Measurements from ENCODE around the gene C10orf67. TPM values are rescaled to one million over a fixed set of nuclear protein-coding genes. Genes with fewer than 3 reads are reported as not detected.

The C10orf67 gene
- total and polyA plus RNA-seq, 2 of the 8 experiments (the other 6 are each of a cell fraction or from before 2014, with no cell fraction given): 0.05 to 0.11 TPM

DNA sequence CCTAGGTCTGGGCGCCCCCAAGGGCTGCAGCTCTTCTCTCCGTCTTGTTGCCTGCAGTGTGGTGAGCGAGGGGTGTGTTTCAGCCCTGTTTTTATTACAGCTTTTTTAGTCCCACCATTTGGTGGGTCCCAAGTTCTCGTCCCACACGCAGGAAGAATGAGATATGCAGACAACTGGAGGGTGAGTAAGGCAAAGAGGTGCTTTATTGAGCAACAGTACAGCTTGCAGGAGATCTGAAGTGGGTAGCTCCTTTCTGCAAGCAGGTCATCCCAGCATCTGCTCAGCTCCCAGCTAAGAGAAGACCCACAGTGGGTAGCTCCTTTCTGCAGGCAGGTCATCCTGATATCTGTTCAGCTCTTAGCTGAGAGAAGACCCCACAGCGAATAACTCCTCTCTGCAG lies 28.2 kb downstream of the C10orf67 start:
- POLR2A ChIA-PET (ENCODE audit: partially characterized antibody): interaction anchor here (0.6 kb wide), 1 partner anchor 138 kb away, joined by 3 read pairs; no protein-coding TSS in a partner anchor
- Histone ChIP-seq H3K4me3 (ENCODE audit: extremely low read depth in 1 of 4, insufficient read depth in 2 of 4, low read depth in 3 of 4, low read length in 4 of 4) (no peak overlapping the region), H2BK15ac (ENCODE audit: low read length) (no peak overlapping the region), H2BK120ac (replicated peaks; ENCODE audit: low read depth, low read length) (no peak overlapping the region), H3K23ac (ENCODE audit: insufficient read length) (no peak overlapping the region), H3K4ac (replicated peaks; ENCODE audit: insufficient read length, low read depth, low read length) (no peak overlapping the region), H2BK20ac (ENCODE audit: low read length) (no peak overlapping the region), H4K20me1 (replicated peaks in 1 of 2; ENCODE audit: control insufficient read depth in 1 of 2, insufficient read depth in 2 of 2, low read length in 2 of 2) (no peaks in the 10 kb centered on the region), H3K4me2 (ENCODE audit: insufficient read depth in 1 of 2, low read depth in 2 of 2, low read length in 2 of 2) (no peak overlapping the region), H3K18ac (ENCODE audit: extremely low read depth, low read length) (no peak overlapping the region), H4K5ac (ENCODE audit: insufficient read length, low read depth, low read length) (no peak overlapping the region), H3K27me3 (replicated peaks in 1 of 4; ENCODE audit: control insufficient read depth in 3 of 4, extremely low read depth in 1 of 4, insufficient read depth in 3 of 4, low read length in 3 of 4) (no peaks in the 10 kb centered on the region), H3K14ac (ENCODE audit: insufficient read length) (no peak overlapping the region), H4K8ac (ENCODE audit: extremely low read depth, insufficient read depth, low read length) (no peak overlapping the region), H3K27ac (ENCODE audit: low read depth, low read length) (no peak overlapping the region), H2AFZ (ENCODE audit: low read length) (peak overlapping the region; percentile 81), H3K4me1 (replicated peaks in 1 of 4; ENCODE audit: control insufficient read depth in 3 of 4, insufficient read depth in 4 of 4, low read length in 3 of 4) (no peaks in the 10 kb centered on the region), H2AK5ac (ENCODE audit: low read depth, low read length) (no peak overlapping the region), H3K79me2 (ENCODE audit: control insufficient read depth in 1 of 2, insufficient read depth in 2 of 2, low read length in 2 of 2) (no peaks in the 10 kb centered on the region), H3K56ac (replicated peaks; ENCODE audit: insufficient read length, low read depth, low read length) (no peak overlapping the region), H3K79me1 (ENCODE audit: low read depth, low read length) (no peaks in the 10 kb centered on the region), H3K9ac (replicated peaks in 1 of 4; ENCODE audit: extremely low read depth in 1 of 4, low read depth in 3 of 4, low read length in 3 of 4) (no peak overlapping the region), H4K91ac (replicated peaks; ENCODE audit: insufficient read length, low read length) (no peak overlapping the region), H2BK5ac (ENCODE audit: low read depth, low read length) (no peak overlapping the region), H3K9me3 (ENCODE audit: insufficient read depth in 2 of 2, low read depth in 1 of 2, low read length in 1 of 2) (no peaks in the 10 kb centered on the region), H3K23me2 (ENCODE audit: low read depth, low read length) (no peaks in the 10 kb centered on the region), H3K36me3 (ENCODE audit: control insufficient read depth in 2 of 4, insufficient read depth in 4 of 4, low read length in 3 of 4) (no peaks in the 10 kb centered on the region), H2BK12ac (ENCODE audit: low read depth, low read length) (no peak overlapping the region)
- FAIRE-seq (no peak), DNase-seq (ENCODE audit: low read depth in 1 of 2, low spot score in 2 of 2) (no peak)
- CTCF ChIA-PET (ENCODE audit: partially characterized antibody): interaction anchor here (0.6 to 8.0 kb wide), 24 partner anchors 8 to 1497 kb away, joined by 3 to 61 read pairs (median 6); no protein-coding TSS in a partner anchor
- TF ChIP-seq RNF2 (IDR thresholded peaks at IDR 0.05; ENCODE audit: borderline replicate concordance, low read depth, low read length, missing control alignments, poor library complexity, severe bottlenecking) (no peak), GTF2F1 (IDR thresholded peaks at IDR 0.05; ENCODE audit: borderline replicate concordance, low read depth, low read length) (no peak)
- WGBS, 2 experiments (ENCODE audit: extremely low coverage in 1 of 2, insufficient coverage in 1 of 2, insufficient read length in 1 of 2, insufficient replicate concordance in 2 of 2, low coverage in 1 of 2, low lambda C conversion rate in 2 of 2, missing lambda C conversion rate in 1 of 2): 72% methylated on average over 3 of the region's 6 CpGs; no CpG with 5 or more reads in 1 of the 2 experiments

Measured in H1 (cell line).